ENCODE measurements around the gene PKN2. TPM values are rescaled to one million over a fixed set of nuclear protein-coding genes. Genes with fewer than 3 reads are reported as not detected.
"Not testable (repeated sequence)": the region's sequence is repeated elsewhere in the genome, so short reads cannot be mapped to it uniquely, and the experiment has no call there.

PKN2 gene
- total and polyA plus RNA-seq, 3 donors from 2014 or later, result 12.0 to 46.5 (median 43.9) TPM

- H3K4me1 ChIP-seq, result no peaks in the 10 kb centered on the region
- no peak for DNase-seq
- TF ChIP-seq CTCF (IDR thresholded peaks at IDR 0.05) (no peak), POLR2A (IDR thresholded peaks at IDR 0.05) (no peak)
- intact Hi-C loops (cut with DNase I; ENCODE audit: low total_unique reads), result no loop called here
- no peaks in the 10 kb centered on the region for H3K27me3 ChIP-seq
- H3K9me3 ChIP-seq, result no peaks in the 10 kb centered on the region
- H3K36me3 ChIP-seq (ENCODE audit: low read depth, missing control alignments), result no peaks in the 10 kb centered on the region
- H3K4me3 ChIP-seq, result no peak overlapping the region
- no peak overlapping the region for H3K27ac ChIP-seq
- 95% methylated on average over 7 of the region's 7 CpGs for WGBS, 2 donors
Observed at GRCh38 chr1:88802404-88802803, 118.3 kb downstream of the PKN2 start.

- no peaks in the 10 kb centered on the region for H3K9me3 ChIP-seq
- no peak for DNase-seq
Observed at GRCh38 chr1:88802950-88803349, 118.9 kb downstream of the PKN2 start.

GRCh38 chr1:88803444-88803843 is 119.4 kb downstream of the PKN2 start:
- H3K4me3 ChIP-seq, result no peak overlapping the region
- no peaks in the 10 kb centered on the region for H3K36me3 ChIP-seq (ENCODE audit: low read depth, missing control alignments)
- WGBS, 2 donors, result 93 to 96% methylated on average over 5 of the region's 5 CpGs
- intact Hi-C loops (cut with DNase I; ENCODE audit: low total_unique reads), result no loop called here
- no peaks in the 10 kb centered on the region for H3K9me3 ChIP-seq
- H3K27me3 ChIP-seq, result no peaks in the 10 kb centered on the region
- no peaks in the 10 kb centered on the region for H3K4me1 ChIP-seq
- no peak for TF ChIP-seq CTCF (IDR thresholded peaks at IDR 0.05)
- TF ChIP-seq POLR2A (IDR thresholded peaks at IDR 0.05), result no peak
- DNase-seq, result no peak
- H3K27ac ChIP-seq, result no peak overlapping the region

More at GRCh38 chr1:88802950-88803349, 118.9 kb downstream of the PKN2 start:
- Histone ChIP-seq H3K27ac (no peak overlapping the region), H3K27me3 (no peaks in the 10 kb centered on the region), H3K36me3 (ENCODE audit: low read depth, missing control alignments) (no peaks in the 10 kb centered on the region), H3K4me3 (no peak overlapping the region), H3K4me1 (no peaks in the 10 kb centered on the region)
- TF ChIP-seq CTCF (IDR thresholded peaks at IDR 0.05), result no peak
- no peak for TF ChIP-seq POLR2A (IDR thresholded peaks at IDR 0.05)
- intact Hi-C loops (cut with DNase I; ENCODE audit: low total_unique reads), result no loop called here
- 85 to 87% methylated on average over 2 of the region's 2 CpGs for WGBS, 2 donors

GRCh38 chr1:88812366-88812765 is 128.3 kb downstream of the PKN2 start:
- H3K4me1 ChIP-seq, result no peaks in the 10 kb centered on the region
- H3K27me3 ChIP-seq, result no peaks in the 10 kb centered on the region
- no peaks in the 10 kb centered on the region for H3K36me3 ChIP-seq (ENCODE audit: low read depth, missing control alignments)
- no peak overlapping the region for H3K27ac ChIP-seq
- no peak for TF ChIP-seq POLR2A (IDR thresholded peaks at IDR 0.05)
- TF ChIP-seq CTCF (IDR thresholded peaks at IDR 0.05), result no peak
- intact Hi-C loops (cut with DNase I; ENCODE audit: low total_unique reads), result no loop called here
- no peak for DNase-seq
- H3K9me3 ChIP-seq, result no peaks in the 10 kb centered on the region
- no peak overlapping the region for H3K4me3 ChIP-seq

GRCh38 chr1:88813471-88813870 is 129.4 kb downstream of the PKN2 start:
- TF ChIP-seq CTCF (IDR thresholded peaks at IDR 0.05), result no peak
- TF ChIP-seq POLR2A (IDR thresholded peaks at IDR 0.05), result no peak
- Histone ChIP-seq H3K36me3 (ENCODE audit: low read depth, missing control alignments) (no peaks in the 10 kb centered on the region), H3K4me1 (no peaks in the 10 kb centered on the region), H3K27me3 (no peaks in the 10 kb centered on the region), H3K9me3 (no peaks in the 10 kb centered on the region), H3K27ac (no peak overlapping the region), H3K4me3 (no peak overlapping the region)
- intact Hi-C loops (cut with DNase I; ENCODE audit: low total_unique reads), result no loop called here
- WGBS, 2 donors, result 90 to 92% methylated on average over 1 of the region's 1 CpG
- DNase-seq, result no peak

- WGBS, 2 donors, result 91 to 95% methylated on average over 3 of the region's 3 CpGs
- H3K27ac ChIP-seq; H3K4me1 ChIP-seq; H3K4me3 ChIP-seq; DNase-seq; intact Hi-C loops (cut with DNase I; ENCODE audit: low total_unique reads); H3K27me3 ChIP-seq; H3K9me3 ChIP-seq; H3K36me3 ChIP-seq (ENCODE audit: low read depth, missing control alignments): not testable (repeated sequence)
Observed at GRCh38 chr1:88819642-88820041, 135.6 kb downstream of the PKN2 start.

Data from testis (tissue), 3 donors.